Stimulated activated CD4-positive, alpha-beta T cell treated with anti-CD3 and anti-CD28 coated beads, TNF-alpha, amount 100 ng/mL, for 4 hours (primary cell): Measurements from ENCODE around the gene UBR4.

Source experiments
- DNase-seq, 3 experiments: peaks; one replicate each; pipeline ENCODE4 v3.0.0-alpha.2; 2020; ENCODE audit warnings: low read depth in 3 of 3

Gene UBR4

GRCh38 chr1:19057182-19057779 is 152.8 kb downstream of the UBR4 start:
- DNase-seq: no peak

- no peak for DNase-seq
These were observed 154.4 kb downstream of the UBR4 start for GRCh38 chr1:19055701-19056100.

GRCh38 chr1:19055001-19055400 is 155.1 kb downstream of the UBR4 start:
- DNase-seq: no peak

GRCh38 chr1:19054216-19054615 is 155.8 kb downstream of the UBR4 start:
- DNase-seq: no peak

GRCh38 chr1:19053486-19053885 is 156.6 kb downstream of the UBR4 start:
- DNase-seq: no peak

GRCh38 chr1:19049798-19050197 is 160.3 kb downstream of the UBR4 start:
- DNase-seq: no peak

GRCh38 chr1:19049128-19049768 is 160.8 kb downstream of the UBR4 start:
- DNase-seq: no peak

- DNase-seq: no peak
These were observed 162.9 kb downstream of the UBR4 start for GRCh38 chr1:19046972-19047731.

GRCh38 chr1:19045898-19046880 is 163.9 kb downstream of the UBR4 start:
- DNase-seq: no peak

GRCh38 chr1:19044975-19045831 is 164.9 kb downstream of the UBR4 start:
- DNase-seq: no peak

- DNase-seq: no peak
These were observed 165.6 kb downstream of the UBR4 start for GRCh38 chr1:19044471-19044870.

- DNase-seq: no peak
These were observed 166.3 kb downstream of the UBR4 start for GRCh38 chr1:19043579-19044443.

GRCh38 chr1:19042675-19043578 is 167.1 kb downstream of the UBR4 start:
- DNase-seq: no peak

- DNase-seq: no peak
These were observed 169.9 kb downstream of the UBR4 start for GRCh38 chr1:19040010-19040680.

- no peak for DNase-seq
These were observed 171.3 kb downstream of the UBR4 start for GRCh38 chr1:19038732-19039131.

- no peak for DNase-seq
These were observed 172.0 kb downstream of the UBR4 start for GRCh38 chr1:19038096-19038495.

- DNase-seq: no peak
These were observed 172.4 kb downstream of the UBR4 start for GRCh38 chr1:19037659-19038058.
